ENCODE results near the gene PCGF2. TPM values are rescaled to one million over a fixed set of nuclear protein-coding genes. Genes with fewer than 3 reads are reported as not detected.

The PCGF2 gene
- total RNA-seq, 1 donor from 2014 or later: 64.8 TPM

DNA sequence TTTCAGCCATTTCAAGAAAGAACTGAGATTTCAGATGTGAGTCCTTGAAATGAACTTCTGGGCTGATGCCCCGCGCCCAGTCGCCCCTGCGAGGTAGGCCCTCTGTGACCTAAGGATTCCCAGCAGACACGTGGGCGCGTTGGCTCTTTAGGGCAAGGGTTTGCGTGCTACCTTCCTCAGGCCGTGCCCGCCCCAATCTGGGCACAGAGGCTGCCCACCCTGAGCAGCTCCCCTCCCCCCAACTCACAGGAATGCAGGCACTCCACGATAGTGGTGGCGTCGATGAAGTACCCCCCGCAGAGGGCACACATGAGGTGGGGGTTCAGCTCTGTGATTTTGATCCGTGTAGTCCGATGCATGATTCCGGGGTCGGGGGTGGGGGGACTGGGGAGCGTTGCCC, 8.1 kb downstream of the PCGF2 start:
- TF ChIP-seq, protein P1, sequence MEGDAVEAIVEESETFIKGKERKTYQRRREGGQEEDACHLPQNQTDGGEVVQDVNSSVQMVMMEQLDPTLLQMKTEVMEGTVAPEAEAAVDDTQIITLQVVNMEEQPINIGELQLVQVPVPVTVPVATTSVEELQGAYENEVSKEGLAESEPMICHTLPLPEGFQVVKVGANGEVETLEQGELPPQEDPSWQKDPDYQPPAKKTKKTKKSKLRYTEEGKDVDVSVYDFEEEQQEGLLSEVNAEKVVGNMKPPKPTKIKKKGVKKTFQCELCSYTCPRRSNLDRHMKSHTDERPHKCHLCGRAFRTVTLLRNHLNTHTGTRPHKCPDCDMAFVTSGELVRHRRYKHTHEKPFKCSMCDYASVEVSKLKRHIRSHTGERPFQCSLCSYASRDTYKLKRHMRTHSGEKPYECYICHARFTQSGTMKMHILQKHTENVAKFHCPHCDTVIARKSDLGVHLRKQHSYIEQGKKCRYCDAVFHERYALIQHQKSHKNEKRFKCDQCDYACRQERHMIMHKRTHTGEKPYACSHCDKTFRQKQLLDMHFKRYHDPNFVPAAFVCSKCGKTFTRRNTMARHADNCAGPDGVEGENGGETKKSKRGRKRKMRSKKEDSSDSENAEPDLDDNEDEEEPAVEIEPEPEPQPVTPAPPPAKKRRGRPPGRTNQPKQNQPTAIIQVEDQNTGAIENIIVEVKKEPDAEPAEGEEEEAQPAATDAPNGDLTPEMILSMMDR (IDR thresholded peaks at IDR 0.05): no peak
- no peaks in the 10 kb centered on the region for H3K9me3 ChIP-seq
- intact Hi-C loops (cut with DNase I): no loop called here
- H3K27ac ChIP-seq: no peak overlapping the region
- no peaks in the 10 kb centered on the region for H3K27me3 ChIP-seq
- no peak overlapping the region for H3K4me3 ChIP-seq
- H3K36me3 ChIP-seq: peaks cover 21 to 43% of the 10 kb centered on the region in 2 donors
- DNase-seq (ENCODE audit: low spot score in 2 of 2): no peak
- H3K4me1 ChIP-seq: peaks cover 0 to 22% of the 10 kb centered on the region in 2 donors

DNA sequence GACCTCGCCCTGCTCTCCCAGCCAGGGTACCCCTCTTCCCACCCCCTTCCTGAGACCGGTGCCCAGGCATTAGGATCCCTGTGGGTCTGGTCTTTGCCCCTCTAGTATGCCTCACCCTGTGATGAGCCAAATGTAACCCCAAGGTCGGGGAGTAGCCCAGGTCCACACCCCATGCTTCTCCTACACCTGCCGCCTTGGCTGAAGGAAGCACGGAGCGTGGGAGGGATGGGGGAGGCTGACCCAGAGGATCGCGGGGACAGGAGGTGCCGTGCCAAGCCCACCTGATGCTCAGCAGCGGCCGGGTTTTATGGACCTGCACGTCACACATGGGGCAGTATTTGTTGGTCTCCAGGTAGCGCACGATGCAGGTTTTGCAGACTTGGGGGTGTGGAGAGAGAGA, 8.8 kb downstream of the PCGF2 start:
- intact Hi-C loops (cut with DNase I): no loop called here
- no peak overlapping the region for H3K4me3 ChIP-seq
- DNase-seq (ENCODE audit: low spot score in 2 of 2): no peak

DNA sequence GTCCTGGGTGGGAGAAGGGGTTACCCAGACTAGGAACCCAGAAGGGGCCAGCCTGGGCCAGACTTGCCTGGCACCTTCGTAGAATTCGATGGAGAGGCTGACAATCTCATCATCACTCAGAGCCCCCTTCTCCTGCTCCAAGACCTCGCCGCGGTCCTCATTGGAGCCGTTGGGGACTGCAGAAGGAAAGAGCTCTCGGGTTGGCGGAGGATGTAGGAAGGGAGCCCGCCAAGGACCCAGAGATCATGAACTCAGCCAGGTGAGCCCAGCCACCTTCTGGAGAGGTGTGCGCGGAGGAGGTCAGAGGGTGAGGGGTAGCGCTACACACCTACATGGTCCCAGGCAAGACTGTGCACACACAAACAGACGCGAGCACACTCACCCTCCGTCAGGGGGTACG, 9.4 kb downstream of the PCGF2 start:
- Histone ChIP-seq H3K4me1 (peaks cover 0 to 22% of the 10 kb centered on the region in 2 donors), H3K36me3 (peaks cover 21 to 49% of the 10 kb centered on the region in 2 donors), H3K9me3 (no peaks in the 10 kb centered on the region), H3K27me3 (no peaks in the 10 kb centered on the region), H3K4me3 (no peak overlapping the region), H3K27ac (no peak overlapping the region)
- TF ChIP-seq, protein P1 (IDR thresholded peaks at IDR 0.05): no peak
- no peak for DNase-seq (ENCODE audit: low spot score in 2 of 2)
- intact Hi-C loops (cut with DNase I): no loop called here

More for the DNA sequence above, 8.8 kb downstream of the PCGF2 start:
- TF ChIP-seq, protein P1 (IDR thresholded peaks at IDR 0.05): no peak
- H3K27ac ChIP-seq: no peak overlapping the region
- H3K36me3 ChIP-seq: peaks cover 21 to 43% of the 10 kb centered on the region in 2 donors
- no peaks in the 10 kb centered on the region for H3K27me3 ChIP-seq
- no peaks in the 10 kb centered on the region for H3K9me3 ChIP-seq
- peaks cover 0 to 22% of the 10 kb centered on the region in 2 donors for H3K4me1 ChIP-seq

DNA sequence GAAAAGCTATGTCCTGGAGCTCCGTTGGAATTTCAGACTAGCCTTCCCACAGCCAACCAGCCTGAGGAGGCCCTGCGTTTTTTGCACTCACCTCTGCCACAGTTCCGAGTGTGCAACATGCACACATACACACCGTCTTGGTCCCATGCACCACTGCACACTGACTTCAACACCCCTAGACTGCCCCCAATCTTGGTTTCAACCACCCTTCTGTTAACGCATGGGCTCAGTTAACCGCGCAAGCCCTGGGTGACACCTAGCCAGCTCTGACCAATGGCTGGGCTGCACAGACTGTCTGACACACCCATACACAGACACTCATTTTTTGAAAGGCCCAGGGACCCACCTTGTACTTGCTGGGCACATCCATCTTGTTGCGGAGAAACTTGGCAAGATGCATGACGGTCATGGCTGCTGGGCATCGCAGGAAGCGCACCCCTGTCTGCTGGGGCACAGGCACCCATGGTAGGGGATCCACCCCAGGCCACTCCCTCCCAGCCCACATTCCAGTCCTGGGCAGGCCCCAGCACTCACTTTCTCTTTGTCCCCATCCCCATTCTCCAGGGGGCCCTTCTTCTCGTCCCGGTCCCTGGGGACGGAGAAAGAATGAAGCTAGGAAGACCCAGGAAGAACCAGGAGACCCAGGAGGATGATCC, 10.0 kb downstream of the PCGF2 start:
- no peak overlapping the region for H3K27ac ChIP-seq
- H3K4me1 ChIP-seq: peaks cover 0 to 18% of the 10 kb centered on the region in 2 donors
- intact Hi-C loops (cut with DNase I): no loop called here
- no peak overlapping the region for H3K4me3 ChIP-seq
- H3K27me3 ChIP-seq: no peaks in the 10 kb centered on the region
- DNase-seq (ENCODE audit: low spot score in 2 of 2): no peak
- H3K9me3 ChIP-seq: no peaks in the 10 kb centered on the region
- TF ChIP-seq, protein P1 (IDR thresholded peaks at IDR 0.05): no peak
- H3K36me3 ChIP-seq: peaks cover 21 to 54% of the 10 kb centered on the region in 2 donors

DNA sequence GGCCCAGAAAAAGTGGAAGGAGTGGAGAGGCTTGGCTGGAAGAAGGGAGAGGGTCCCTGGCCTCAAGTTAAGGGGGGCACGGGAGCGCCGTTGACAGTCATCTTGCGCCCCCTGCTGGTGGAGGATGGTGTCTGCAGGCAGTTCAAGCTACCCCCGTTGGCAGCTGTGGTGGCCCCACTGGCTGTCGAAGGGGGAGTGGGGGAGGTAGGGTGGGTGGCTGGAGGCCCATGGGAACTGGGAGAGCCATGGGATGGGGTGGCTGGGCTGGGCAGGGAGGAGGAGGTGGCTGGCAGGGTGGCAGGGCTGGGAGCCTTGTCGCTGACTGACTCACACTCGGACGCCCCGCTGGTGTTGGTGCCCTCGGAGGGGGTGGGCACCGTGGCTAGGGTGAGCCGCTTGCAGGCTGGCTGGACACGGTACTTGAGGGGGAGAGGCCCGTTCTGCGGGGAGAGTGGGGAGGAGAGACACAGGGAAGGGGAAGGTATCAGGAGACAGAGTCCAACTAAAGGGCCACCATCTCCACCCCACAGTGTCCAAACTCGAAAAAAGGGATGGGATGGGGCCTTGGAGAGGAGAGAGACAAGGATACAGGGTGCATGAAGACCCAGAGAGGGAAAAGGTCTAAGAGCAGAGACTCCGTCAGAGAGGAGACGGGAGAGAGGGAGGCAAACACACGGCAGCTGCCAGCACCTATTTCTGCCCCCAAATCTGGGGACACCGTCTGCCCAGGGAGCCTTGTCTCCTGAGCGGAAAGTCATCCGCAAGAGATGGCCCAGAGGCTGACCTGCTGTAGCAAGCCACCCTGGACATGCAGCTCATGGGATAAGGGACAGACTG, 12.8 kb downstream of the PCGF2 start:
- intact Hi-C loops (cut with DNase I): no loop called here
- Histone ChIP-seq H3K4me3 (no peak overlapping the region), H3K27ac (peak overlapping the region in 1 of 2 donors; percentile 36), H3K9me3 (no peaks in the 10 kb centered on the region), H3K36me3 (peaks cover 21 to 57% of the 10 kb centered on the region in 2 donors), H3K27me3 (no peaks in the 10 kb centered on the region), H3K4me1 (peaks cover 5 to 17% of the 10 kb centered on the region in 2 donors)
- DNase-seq (ENCODE audit: low spot score in 2 of 2): peak in 1 of 2 donors; percentile 81
- TF ChIP-seq, protein P1 (IDR thresholded peaks at IDR 0.05): peak; percentile 92 to 97 (median 94)

Measured in ascending aorta (tissue), 2 donors.